Measurements from ENCODE around the gene FBXL17. TPM values are rescaled to one million over a fixed set of nuclear protein-coding genes. Genes with fewer than 3 reads are reported as not detected.

The FBXL17 gene
- total RNA-seq, 1 donor from 2014 or later: 17.5 TPM

DNA sequence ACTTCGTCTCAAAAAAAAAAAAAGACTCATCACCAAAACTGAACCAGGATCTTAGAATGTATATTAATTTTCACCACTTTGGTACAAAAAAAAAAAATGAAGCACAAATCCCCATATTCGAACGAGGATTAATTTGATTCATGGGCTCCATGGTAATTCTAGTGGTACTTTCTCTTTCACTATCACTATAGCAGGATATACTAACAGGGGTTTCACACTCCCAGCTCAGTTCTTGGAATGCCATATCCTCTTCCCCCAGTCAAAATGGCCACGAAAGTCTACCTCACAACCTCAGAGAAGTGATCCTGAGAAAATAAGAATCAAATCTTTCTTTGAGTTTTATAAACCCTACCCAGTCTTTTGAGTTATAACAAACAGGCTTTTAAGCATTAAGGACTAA, 235.7 kb downstream of the FBXL17 start:
- H3K27ac ChIP-seq: no peak overlapping the region
- H3K36me3 ChIP-seq: no peaks in the 10 kb centered on the region
- H3K4me3 ChIP-seq: no peak overlapping the region
- H3K27me3 ChIP-seq: no peaks in the 10 kb centered on the region
- no peak for DNase-seq
- no peaks in the 10 kb centered on the region for H3K9me3 ChIP-seq
- intact Hi-C loops (cut with DNase I): no loop called here
- no peaks in the 10 kb centered on the region for H3K4me1 ChIP-seq
- no peak for ATAC-seq
- TF ChIP-seq, protein P1, sequence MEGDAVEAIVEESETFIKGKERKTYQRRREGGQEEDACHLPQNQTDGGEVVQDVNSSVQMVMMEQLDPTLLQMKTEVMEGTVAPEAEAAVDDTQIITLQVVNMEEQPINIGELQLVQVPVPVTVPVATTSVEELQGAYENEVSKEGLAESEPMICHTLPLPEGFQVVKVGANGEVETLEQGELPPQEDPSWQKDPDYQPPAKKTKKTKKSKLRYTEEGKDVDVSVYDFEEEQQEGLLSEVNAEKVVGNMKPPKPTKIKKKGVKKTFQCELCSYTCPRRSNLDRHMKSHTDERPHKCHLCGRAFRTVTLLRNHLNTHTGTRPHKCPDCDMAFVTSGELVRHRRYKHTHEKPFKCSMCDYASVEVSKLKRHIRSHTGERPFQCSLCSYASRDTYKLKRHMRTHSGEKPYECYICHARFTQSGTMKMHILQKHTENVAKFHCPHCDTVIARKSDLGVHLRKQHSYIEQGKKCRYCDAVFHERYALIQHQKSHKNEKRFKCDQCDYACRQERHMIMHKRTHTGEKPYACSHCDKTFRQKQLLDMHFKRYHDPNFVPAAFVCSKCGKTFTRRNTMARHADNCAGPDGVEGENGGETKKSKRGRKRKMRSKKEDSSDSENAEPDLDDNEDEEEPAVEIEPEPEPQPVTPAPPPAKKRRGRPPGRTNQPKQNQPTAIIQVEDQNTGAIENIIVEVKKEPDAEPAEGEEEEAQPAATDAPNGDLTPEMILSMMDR (IDR thresholded peaks at IDR 0.05): no peak

DNA sequence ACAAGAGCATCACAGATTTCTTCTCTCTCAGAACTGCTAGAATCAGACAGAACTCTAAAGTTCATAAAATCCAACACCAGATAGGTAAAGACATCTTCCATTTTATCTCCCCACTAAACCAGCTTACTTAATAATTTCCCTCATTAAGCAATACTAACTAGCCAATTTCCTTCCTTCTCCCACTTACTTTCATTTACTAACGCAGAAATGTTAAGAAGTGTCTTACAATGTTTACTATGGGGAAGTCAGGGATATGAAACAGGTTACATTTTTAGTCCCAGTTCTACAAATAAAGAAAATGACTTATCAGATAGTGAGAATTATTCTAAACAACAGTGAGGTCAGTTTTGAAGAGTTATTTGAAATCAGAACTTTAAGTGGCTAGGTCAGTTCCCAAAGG, 236.5 kb downstream of the FBXL17 start:
- Histone ChIP-seq H3K4me3 (no peak overlapping the region), H3K4me1 (no peaks in the 10 kb centered on the region), H3K36me3 (no peaks in the 10 kb centered on the region), H3K9me3 (no peaks in the 10 kb centered on the region), H3K27me3 (no peaks in the 10 kb centered on the region), H3K27ac (no peak overlapping the region)
- no peak for ATAC-seq
- intact Hi-C loops (cut with DNase I): no loop called here
- TF ChIP-seq, protein P1 (IDR thresholded peaks at IDR 0.05): no peak
- no peak for DNase-seq

DNA sequence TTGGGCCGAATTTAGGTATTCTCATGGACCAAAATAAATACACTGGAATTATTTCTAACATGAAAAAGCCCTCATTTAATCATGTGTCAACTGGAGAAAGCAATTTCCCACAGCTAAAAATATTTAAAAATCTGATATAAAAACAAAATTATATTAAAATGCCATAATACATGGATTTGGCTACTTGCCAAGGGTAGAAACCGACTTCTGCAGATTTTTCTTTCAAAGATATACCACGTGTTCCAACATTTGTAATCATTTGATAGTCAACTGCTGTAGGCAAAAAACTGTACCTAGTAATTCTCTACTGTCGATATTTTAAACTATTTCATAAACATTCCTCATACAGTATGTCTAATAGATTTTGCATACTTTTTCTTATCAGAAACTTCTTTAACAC, 237.6 kb downstream of the FBXL17 start:
- intact Hi-C loops (cut with DNase I): no loop called here
- Histone ChIP-seq H3K4me1 (no peaks in the 10 kb centered on the region), H3K27ac (no peak overlapping the region), H3K9me3 (no peaks in the 10 kb centered on the region), H3K27me3 (no peaks in the 10 kb centered on the region), H3K4me3 (no peak overlapping the region), H3K36me3 (no peaks in the 10 kb centered on the region)
- ATAC-seq (no peak), DNase-seq (no peak)
- TF ChIP-seq, protein P1 (IDR thresholded peaks at IDR 0.05): no peak

DNA sequence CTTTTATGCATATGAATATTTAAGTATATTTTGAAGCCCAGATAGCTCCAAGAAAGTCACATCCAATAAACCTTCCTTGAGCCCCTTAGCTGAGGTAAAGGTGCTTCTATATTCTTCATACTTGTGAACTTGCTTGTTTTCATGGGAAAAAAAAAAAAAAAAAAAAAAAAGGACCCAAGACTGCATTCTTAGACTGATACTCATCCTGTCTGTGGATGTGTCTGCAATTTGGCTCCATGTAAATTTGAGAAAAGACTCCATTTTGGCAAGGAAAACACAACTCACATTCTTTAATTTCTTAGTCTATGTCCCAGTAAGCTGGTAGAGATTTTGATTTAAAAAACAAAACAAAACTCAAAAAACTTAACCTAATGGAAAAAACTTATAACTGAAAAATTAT, 238.3 kb downstream of the FBXL17 start:
- H3K36me3 ChIP-seq: no peaks in the 10 kb centered on the region
- H3K27me3 ChIP-seq: no peaks in the 10 kb centered on the region
- intact Hi-C loops (cut with DNase I): no loop called here
- no peaks in the 10 kb centered on the region for H3K4me1 ChIP-seq
- H3K9me3 ChIP-seq: no peaks in the 10 kb centered on the region
- no peak overlapping the region for H3K27ac ChIP-seq
- no peak for ATAC-seq
- no peak for DNase-seq
- no peak overlapping the region for H3K4me3 ChIP-seq
- TF ChIP-seq, protein P1 (IDR thresholded peaks at IDR 0.05): no peak

DNA sequence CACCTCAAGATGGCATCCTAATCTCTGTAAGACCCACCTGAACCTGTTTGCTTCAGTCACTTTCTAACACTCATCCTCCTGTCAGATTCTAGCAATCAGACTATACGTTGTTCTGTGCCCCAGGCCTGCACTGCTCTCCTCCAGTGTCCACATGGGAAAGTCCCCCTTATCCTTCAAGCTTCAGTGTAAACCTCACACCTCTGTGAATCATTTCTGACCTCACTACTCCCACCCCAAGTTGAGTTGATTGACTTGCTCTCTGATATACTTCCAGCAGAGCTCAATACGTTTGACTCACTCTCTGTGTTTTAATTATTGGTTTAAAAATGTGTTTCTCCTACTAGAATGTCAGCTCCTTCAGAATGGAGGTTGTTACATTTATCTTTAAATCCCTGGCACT, 240.2 kb downstream of the FBXL17 start:
- no peaks in the 10 kb centered on the region for H3K27me3 ChIP-seq

More for the DNA sequence above, 240.2 kb downstream of the FBXL17 start:
- H3K27ac ChIP-seq: no peak overlapping the region
- H3K4me3 ChIP-seq: no peak overlapping the region
- intact Hi-C loops (cut with DNase I): no loop called here
- no peaks in the 10 kb centered on the region for H3K36me3 ChIP-seq
- TF ChIP-seq, protein P1 (IDR thresholded peaks at IDR 0.05): no peak
- ATAC-seq: no peak
- no peaks in the 10 kb centered on the region for H3K4me1 ChIP-seq
- H3K9me3 ChIP-seq: no peaks in the 10 kb centered on the region
- no peak for DNase-seq

Data from upper lobe of right lung (tissue), 1 donor.